Smooth muscle cell (in vitro differentiated cells): ENCODE data around the gene TET1. TPM values are rescaled to one million over a fixed set of nuclear protein-coding genes. Genes with fewer than 3 reads are reported as not detected.
"Not testable (repeated sequence)": the region's sequence is repeated elsewhere in the genome, so short reads cannot be mapped to it uniquely, and the experiment has no call there.

Experiments
- DNase-seq: peaks from one replicate; lab custom pipeline; 2025; ENCODE audit not compliant: unreplicated experiment; lab: John Stamatoyannopoulos, UW
- H2AFZ ChIP-seq: fragments of 200-600 bp; sonication (generic); 2 replicates; pipeline ENCODE4 v1.6.0; 2016; ENCODE audit warnings: antibody characterized with exemption, low read depth, mild to moderate bottlenecking
- H3F3A ChIP-seq: fragments of 200-600 bp; sonication (generic); 2 replicates; pipeline ENCODE4 v1.6.0; 2017; ENCODE audit warnings: antibody characterized with exemption, low read depth
- H3K27ac ChIP-seq: fragments of 200-600 bp; sonication (generic); 2 replicates; pipeline ENCODE4 v1.5.1; 2016; ENCODE audit warnings: low read depth, mild to moderate bottlenecking
- H3K27me3 ChIP-seq: fragments of 200-600 bp; sonication (generic); 2 replicates; pipeline ENCODE4 v1.6.1; 2016; ENCODE audit warnings: low read depth, mild to moderate bottlenecking
- H3K36me3 ChIP-seq: fragments of 200-600 bp; sonication (generic); 2 replicates; pipeline ENCODE4 v1.5.1; 2016; ENCODE audit warnings: low read depth
- H3K4me1 ChIP-seq: fragments of 200-600 bp; sonication (generic); 2 replicates; pipeline ENCODE4 v1.5.1; 2016; ENCODE audit warnings: low read depth
- H3K4me2 ChIP-seq: fragments of 200-600 bp; sonication (generic); 2 replicates; pipeline ENCODE4 v1.6.0; 2016; ENCODE audit warnings: mild to moderate bottlenecking
- H3K4me3 ChIP-seq: fragments of 200-600 bp; sonication (generic); 2 replicates; pipeline ENCODE4 v1.5.1; 2016; ENCODE audit warnings: mild to moderate bottlenecking
- H3K79me2 ChIP-seq: fragments of 200-600 bp; sonication (generic); 2 replicates; pipeline ENCODE4 v1.6.0; 2016; ENCODE audit warnings: low read depth, mild to moderate bottlenecking
- H3K9ac ChIP-seq: fragments of 200-600 bp; sonication (generic); 2 replicates; pipeline ENCODE4 v1.6.0; 2016; ENCODE audit warnings: low read depth
- H3K9me3 ChIP-seq: fragments of 200-600 bp; sonication (generic); replicated peaks from 2 replicates; pipeline ENCODE4 v1.5.1; 2016; ENCODE audit warnings: low read depth
- H4K20me1 ChIP-seq: fragments of 200-600 bp; sonication (generic); 2 replicates; pipeline ENCODE4 v1.6.0; 2016; ENCODE audit warnings: low read depth
- CTCF ChIP-seq: fragments of 200-600 bp; sonication (generic); IDR thresholded peaks from 2 replicates; pipeline ENCODE4 v1.5.1; 2017; ENCODE audit warnings: borderline replicate concordance, mild to moderate bottlenecking, antibody characterized with exemption; ENCODE audit not compliant: insufficient read depth, poor library complexity, severe bottlenecking
- WGBS: methylation state at CpG from one replicate; pipeline ENCODE4 v1.1.7; 2016; ENCODE audit warnings: low lambda C conversion rate; 5-methylcytosine and 5-hydroxymethylcytosine counted together
- polyA plus RNA-seq: library from polyadenylated mRNA; unstranded; fragments of >200 nt; fragmentation: Nextera tagmentation; extraction: Ambion mirVana; gene quantifications from 2 replicates; pipeline ENCODE4 v1.2.1, GENCODE V29; 2016
- total RNA-seq: library from RNA; depleted of rRNA; stranded (reverse); fragments of >200 nt; gene quantifications from 2 replicates; pipeline ENCODE4 v1.2.3, GENCODE V29; 2014

Gene TET1
- total and polyA plus RNA-seq, 2 experiments from 2014 or later = 2.5 to 15.3 TPM

DNA sequence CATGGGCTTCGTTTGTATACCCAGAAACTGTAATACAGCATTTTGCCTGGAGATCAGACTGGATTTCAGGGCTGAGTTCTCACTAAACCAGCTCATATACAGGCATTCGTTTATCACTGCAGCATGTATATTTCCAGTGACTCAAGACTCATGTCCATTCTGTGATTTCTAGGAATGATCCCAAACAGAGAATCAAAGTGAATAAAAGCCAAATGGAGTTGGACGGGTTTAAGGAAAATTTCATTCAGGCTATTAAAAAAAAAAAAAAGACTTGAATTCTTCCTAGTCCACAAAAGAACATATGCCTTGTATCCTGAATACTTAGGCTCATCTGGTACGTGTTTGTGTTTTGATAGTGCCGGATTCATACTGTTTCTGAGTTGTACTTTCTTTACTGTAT is 46.8 kb downstream of the TET1 start:
- peaks cover 19% of the 10 kb centered on the region for H3K79me2 ChIP-seq
- H3K9me3 ChIP-seq = no peaks in the 10 kb centered on the region
- H3K27ac ChIP-seq = peak overlapping the region; percentile 23
- no peak for TF ChIP-seq CTCF
- no peaks in the 10 kb centered on the region for H3K36me3 ChIP-seq
- WGBS = 44% methylated on average over 5 of the region's 5 CpGs
- H3K27me3 ChIP-seq = no peaks in the 10 kb centered on the region
- H3K4me3 ChIP-seq = no peak overlapping the region
- H2AFZ ChIP-seq = no peak overlapping the region
- DNase-seq = no peak
- no peak overlapping the region for H3K9ac ChIP-seq
- H3F3A ChIP-seq = peaks cover 4% of the 10 kb centered on the region
- H3K4me1 ChIP-seq = peaks cover 8% of the 10 kb centered on the region
- H4K20me1 ChIP-seq = peaks cover 3% of the 10 kb centered on the region
- peak overlapping the region; percentile 21 for H3K4me2 ChIP-seq

- H4K20me1 ChIP-seq, H2AFZ ChIP-seq, H3K9me3 ChIP-seq, H3K27me3 ChIP-seq, H3K4me2 ChIP-seq, H3K27ac ChIP-seq, H3F3A ChIP-seq, H3K79me2 ChIP-seq, H3K4me1 ChIP-seq, H3K4me3 ChIP-seq, H3K36me3 ChIP-seq, H3K9ac ChIP-seq, DNase-seq: not testable (repeated sequence)
- WGBS = 80% methylated on average over 10 of the region's 10 CpGs
Measured at GRCh38 chr10:68610023-68610422, 49.9 kb downstream of the TET1 start.

GRCh38 chr10:68611227-68611626 is 51.1 kb downstream of the TET1 start:
- Histone ChIP-seq H3K9ac (no peak overlapping the region), H3K79me2 (no peaks in the 10 kb centered on the region), H3K4me2 (no peak overlapping the region), H4K20me1 (peaks cover 3% of the 10 kb centered on the region), H3F3A (no peaks in the 10 kb centered on the region), H3K27me3 (no peaks in the 10 kb centered on the region), H3K36me3 (no peaks in the 10 kb centered on the region), H3K4me1 (peaks cover 4% of the 10 kb centered on the region), H3K4me3 (no peak overlapping the region), H3K27ac (no peak overlapping the region), H3K9me3 (no peaks in the 10 kb centered on the region), H2AFZ (no peak overlapping the region)
- DNase-seq = no peak
- 66% methylated on average over 3 of the region's 3 CpGs for WGBS
- no peak for TF ChIP-seq CTCF

GRCh38 chr10:68613974-68614373 is 53.8 kb downstream of the TET1 start:
- H3K4me3 ChIP-seq, H4K20me1 ChIP-seq, H3F3A ChIP-seq, H3K4me2 ChIP-seq, H3K27me3 ChIP-seq, H3K9ac ChIP-seq, H3K79me2 ChIP-seq, H3K4me1 ChIP-seq, H3K27ac ChIP-seq, H3K36me3 ChIP-seq, DNase-seq, H3K9me3 ChIP-seq, H2AFZ ChIP-seq: not testable (repeated sequence)

GRCh38 chr10:68617691-68618090 is 57.6 kb downstream of the TET1 start:
- H3K9me3 ChIP-seq, H3K79me2 ChIP-seq, H3K27me3 ChIP-seq, H3F3A ChIP-seq, H3K4me1 ChIP-seq, H3K36me3 ChIP-seq, H3K27ac ChIP-seq, H3K9ac ChIP-seq, H2AFZ ChIP-seq, H3K4me2 ChIP-seq, DNase-seq, H3K4me3 ChIP-seq: not testable (repeated sequence)
- peaks cover 12% of the 10 kb centered on the region for H4K20me1 ChIP-seq
- 87% methylated on average over 10 of the region's 10 CpGs for WGBS
